Measurements from ENCODE around the gene ELP5.

GRCh38 chr17:7232114-7232513, 19.9 kb upstream of the ELP5 start:
- TF ChIP-seq EZH2phosphoT487 (IDR thresholded peaks at IDR 0.05; ENCODE audit: borderline replicate concordance, low read depth, low read length) (no peak), CTCF (conservative IDR thresholded peaks at IDR 0.05; ENCODE audit: low read length) (no peak)

All from OCI-LY7 (cell line).